Panc1 (cell line): Measurements from ENCODE around the gene PGD. TPM values are rescaled to one million over a fixed set of nuclear protein-coding genes. Genes with fewer than 3 reads are reported as not detected.
"Not testable (repeated sequence)": the region's sequence is repeated elsewhere in the genome, so short reads cannot be mapped to it uniquely, and the experiment has no call there.

Experiments
- ATAC-seq: fragments of 200-7000 bp; cut with Tn5 transposase; 2 replicates; pipeline ENCODE4 v1.9.1; 2020; ENCODE audit warnings: mild to moderate bottlenecking, moderate library complexity
- BruUV-seq: library from RNA; stranded (reverse); fragments of 400-500 nt; replicated peaks from 2 replicates; lab custom pipeline; 2021; lab: Mats Ljungman, UMichigan
- CTCF ChIA-PET: fragments of 300-600 bp; sonication (Branson Sonifier 250); formaldehyde crosslinking; loops from one replicate; lab custom pipeline; 2022; ENCODE audit warnings: antibody characterized with exemption; lab: Charles Lee
- POLR2A ChIA-PET: fragments of 300-600 bp; sonication (Branson Sonifier 250); formaldehyde crosslinking; loops from one replicate; lab custom pipeline; 2022; ENCODE audit warnings: antibody characterized with exemption; lab: Charles Lee
- DNase-seq: peaks from one replicate; pipeline ENCODE4 v3.0.0-alpha.2; 2010; ENCODE audit warnings: low read depth, low spot score
- H3K27ac ChIP-seq: 2 replicates; pipeline ENCODE4 v1.5.1; 2011; ENCODE audit warnings: mild to moderate bottlenecking, low read length, inconsistent platforms
- H3K27me3 ChIP-seq: fragments of 200-500 bp; sonication (Bioruptor generic); 2 replicates; pipeline ENCODE4 v1.6.0; 2014; ENCODE audit warnings: low read length, inconsistent platforms; ENCODE audit not compliant: control insufficient read depth, insufficient read depth
- H3K36me3 ChIP-seq: fragments of 200-500 bp; sonication (Bioruptor generic); 2 replicates; pipeline ENCODE4 v1.5.1; 2014; ENCODE audit warnings: inconsistent platforms, mild to moderate bottlenecking, low read length, moderate library complexity; ENCODE audit not compliant: control insufficient read depth, insufficient read depth
- H3K4me1 ChIP-seq: 2 replicates; pipeline ENCODE4 v1.5.1; 2011; ENCODE audit warnings: inconsistent platforms, mild to moderate bottlenecking, low read length, moderate library complexity; ENCODE audit not compliant: control insufficient read depth, insufficient read depth
- H3K4me3 ChIP-seq, 2 experiments: 2 replicates each; pipeline ENCODE4 v1.5.1; 2011 to 2012; ENCODE audit warnings: low read depth in 2 of 2, low read length in 2 of 2, mild to moderate bottlenecking in 2 of 2, inconsistent platforms in 1 of 2, moderate library complexity in 1 of 2
- H3K9me3 ChIP-seq: fragments of 200-500 bp; sonication (Bioruptor generic); 2 replicates; pipeline ENCODE4 v1.5.1; 2014; ENCODE audit warnings: low read depth, mild to moderate bottlenecking, inconsistent platforms, low read length, moderate library complexity; ENCODE audit not compliant: control insufficient read depth, insufficient read depth
- POLR2AphosphoS5 ChIP-seq: IDR thresholded peaks from 2 replicates; pipeline ENCODE4 v1.6.1; 2012; ENCODE audit warnings: mild to moderate bottlenecking, low read depth, low read length, moderate library complexity
- SIN3A ChIP-seq: IDR thresholded peaks from 2 replicates; pipeline ENCODE4 v1.6.1; 2012; ENCODE audit warnings: low read depth, mild to moderate bottlenecking, low read length, moderate library complexity, borderline replicate concordance; ENCODE audit not compliant: insufficient read depth
- TCF7L2 ChIP-seq: IDR thresholded peaks from 2 replicates; pipeline ENCODE4 v1.6.1; 2011; ENCODE audit warnings: mild to moderate bottlenecking, low read depth, low read length, inconsistent platforms
- in situ Hi-C: cut with HindIII; loops from 2 replicates; pipeline ENCODE4 v1.10.0; 2016; ENCODE audit warnings: low sequenced_read_pairs, low pct_unique_long_range_greater_than_20kb
- intact Hi-C: fragments of 100-400 bp; cut with micrococcal nuclease; formaldehyde crosslinking; loops from one replicate; pipeline ENCODE4 v1.10.0; 2022; ENCODE audit not compliant: unreplicated experiment
- total RNA-seq: library from RNA; stranded (reverse); gene quantifications from one replicate; pipeline ENCODE4 v1.2.1, GENCODE V29; 2021; ENCODE audit not compliant: unreplicated experiment
- TF ChIP-seq, protein P1 (sequence below), 2 experiments: IDR thresholded peaks; 2 replicates each; pipeline ENCODE4 v1.6.1; 2011 to 2012; ENCODE audit warnings: low read depth in 2 of 2, control low read depth in 1 of 2, low read length in 1 of 2, mild to moderate bottlenecking in 1 of 2, moderate library complexity in 1 of 2; ENCODE audit not compliant: insufficient read depth in 1 of 2
- TF ChIP-seq, protein P2 (sequence below): fragments of 450-650 bp; IDR thresholded peaks from 2 replicates; pipeline ENCODE4 v1.5.1; 2017; ENCODE audit warnings: mild to moderate bottlenecking

The PGD gene
- total RNA-seq, 1 experiment from 2014 or later = 158 TPM

DNA sequence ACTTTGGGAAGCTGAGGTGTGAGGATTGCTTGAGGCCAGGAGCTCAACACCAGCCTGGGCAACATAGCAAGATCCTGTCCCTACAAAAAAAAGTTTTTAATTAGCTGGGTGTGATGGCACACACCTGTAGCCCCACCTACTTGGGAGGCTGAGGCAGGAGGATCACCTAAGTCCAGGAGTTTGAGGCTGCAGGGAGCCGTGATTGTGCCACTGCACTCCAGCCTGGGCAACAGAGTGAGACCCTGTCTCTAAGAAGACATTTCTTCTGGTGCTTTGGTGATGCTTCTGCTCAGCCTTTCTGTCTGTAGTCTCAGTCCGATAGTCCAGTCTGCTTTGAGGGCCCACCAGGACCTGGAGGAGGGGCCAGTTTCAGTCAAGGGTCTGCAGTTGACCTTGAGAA, 8.3 kb downstream of the PGD start:
- Histone ChIP-seq H3K4me3 (no peak overlapping the region), H3K4me1 (no peaks in the 10 kb centered on the region), H3K36me3 (peaks cover 22% of the 10 kb centered on the region), H3K27ac (no peak overlapping the region), H3K9me3 (no peaks in the 10 kb centered on the region), H3K27me3 (no peaks in the 10 kb centered on the region)
- in situ Hi-C loops (no loop called here), intact Hi-C loops (no loop called here)
- BruUV-seq = no TSS peak
- CTCF ChIA-PET = interaction anchor here (0.6 kb wide), 1 partner anchor 36 kb away, joined by 3 read pairs; no protein-coding TSS in a partner anchor
- DNase-seq = no peak
- TF ChIP-seq TCF7L2 (no peak), SIN3A (no peak), POLR2AphosphoS5 (no peak)
- TF ChIP-seq, protein P1, sequence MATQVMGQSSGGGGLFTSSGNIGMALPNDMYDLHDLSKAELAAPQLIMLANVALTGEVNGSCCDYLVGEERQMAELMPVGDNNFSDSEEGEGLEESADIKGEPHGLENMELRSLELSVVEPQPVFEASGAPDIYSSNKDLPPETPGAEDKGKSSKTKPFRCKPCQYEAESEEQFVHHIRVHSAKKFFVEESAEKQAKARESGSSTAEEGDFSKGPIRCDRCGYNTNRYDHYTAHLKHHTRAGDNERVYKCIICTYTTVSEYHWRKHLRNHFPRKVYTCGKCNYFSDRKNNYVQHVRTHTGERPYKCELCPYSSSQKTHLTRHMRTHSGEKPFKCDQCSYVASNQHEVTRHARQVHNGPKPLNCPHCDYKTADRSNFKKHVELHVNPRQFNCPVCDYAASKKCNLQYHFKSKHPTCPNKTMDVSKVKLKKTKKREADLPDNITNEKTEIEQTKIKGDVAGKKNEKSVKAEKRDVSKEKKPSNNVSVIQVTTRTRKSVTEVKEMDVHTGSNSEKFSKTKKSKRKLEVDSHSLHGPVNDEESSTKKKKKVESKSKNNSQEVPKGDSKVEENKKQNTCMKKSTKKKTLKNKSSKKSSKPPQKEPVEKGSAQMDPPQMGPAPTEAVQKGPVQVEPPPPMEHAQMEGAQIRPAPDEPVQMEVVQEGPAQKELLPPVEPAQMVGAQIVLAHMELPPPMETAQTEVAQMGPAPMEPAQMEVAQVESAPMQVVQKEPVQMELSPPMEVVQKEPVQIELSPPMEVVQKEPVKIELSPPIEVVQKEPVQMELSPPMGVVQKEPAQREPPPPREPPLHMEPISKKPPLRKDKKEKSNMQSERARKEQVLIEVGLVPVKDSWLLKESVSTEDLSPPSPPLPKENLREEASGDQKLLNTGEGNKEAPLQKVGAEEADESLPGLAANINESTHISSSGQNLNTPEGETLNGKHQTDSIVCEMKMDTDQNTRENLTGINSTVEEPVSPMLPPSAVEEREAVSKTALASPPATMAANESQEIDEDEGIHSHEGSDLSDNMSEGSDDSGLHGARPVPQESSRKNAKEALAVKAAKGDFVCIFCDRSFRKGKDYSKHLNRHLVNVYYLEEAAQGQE (IDR thresholded peaks at IDR 0.05; ENCODE audit: insufficient read depth in 1 of 2, low read depth in 2 of 2, low read length in 1 of 2) = no peak
- TF ChIP-seq, protein P2, sequence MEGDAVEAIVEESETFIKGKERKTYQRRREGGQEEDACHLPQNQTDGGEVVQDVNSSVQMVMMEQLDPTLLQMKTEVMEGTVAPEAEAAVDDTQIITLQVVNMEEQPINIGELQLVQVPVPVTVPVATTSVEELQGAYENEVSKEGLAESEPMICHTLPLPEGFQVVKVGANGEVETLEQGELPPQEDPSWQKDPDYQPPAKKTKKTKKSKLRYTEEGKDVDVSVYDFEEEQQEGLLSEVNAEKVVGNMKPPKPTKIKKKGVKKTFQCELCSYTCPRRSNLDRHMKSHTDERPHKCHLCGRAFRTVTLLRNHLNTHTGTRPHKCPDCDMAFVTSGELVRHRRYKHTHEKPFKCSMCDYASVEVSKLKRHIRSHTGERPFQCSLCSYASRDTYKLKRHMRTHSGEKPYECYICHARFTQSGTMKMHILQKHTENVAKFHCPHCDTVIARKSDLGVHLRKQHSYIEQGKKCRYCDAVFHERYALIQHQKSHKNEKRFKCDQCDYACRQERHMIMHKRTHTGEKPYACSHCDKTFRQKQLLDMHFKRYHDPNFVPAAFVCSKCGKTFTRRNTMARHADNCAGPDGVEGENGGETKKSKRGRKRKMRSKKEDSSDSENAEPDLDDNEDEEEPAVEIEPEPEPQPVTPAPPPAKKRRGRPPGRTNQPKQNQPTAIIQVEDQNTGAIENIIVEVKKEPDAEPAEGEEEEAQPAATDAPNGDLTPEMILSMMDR = no peak
- no peak for ATAC-seq
- POLR2A ChIA-PET = no interaction called here

DNA sequence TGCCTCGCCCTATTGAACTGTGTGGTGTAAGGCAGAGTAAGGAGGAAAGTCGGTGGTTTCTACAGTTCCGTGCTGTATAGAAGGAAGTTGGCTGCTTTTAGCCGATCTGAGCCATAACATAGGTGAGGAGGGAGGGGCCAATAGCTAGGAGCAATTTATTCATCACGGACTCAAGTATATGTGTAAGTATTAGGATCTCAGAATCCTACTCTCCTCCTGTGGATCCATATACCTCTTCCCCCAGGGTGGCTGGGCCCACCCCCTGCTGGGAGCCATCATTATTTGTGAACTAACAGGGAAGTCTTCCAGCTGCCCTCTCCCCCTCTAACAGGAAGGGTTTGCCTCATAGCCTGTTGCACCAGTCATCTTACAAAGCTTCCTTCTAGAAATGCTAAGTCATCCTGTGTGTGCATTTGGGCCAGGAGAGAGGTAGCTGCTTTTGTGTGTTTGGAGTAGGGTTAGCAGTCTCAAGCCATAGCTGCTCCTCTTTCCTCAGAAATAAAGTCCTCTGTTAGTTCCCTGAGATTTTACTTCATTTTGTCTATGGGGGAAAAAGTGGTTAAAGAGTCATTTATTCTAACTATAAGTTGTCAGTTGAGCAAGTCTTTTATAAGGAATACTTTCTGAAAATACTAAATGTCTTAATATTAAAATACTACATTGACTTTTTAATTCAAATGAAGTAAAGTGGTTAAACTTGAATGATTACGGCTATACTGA, 16.5 kb downstream of the PGD start:
- POLR2A ChIA-PET = no interaction called here
- Histone ChIP-seq H3K4me3 (no peak overlapping the region), H3K36me3 (peaks cover 24% of the 10 kb centered on the region), H3K27me3 (no peaks in the 10 kb centered on the region), H3K9me3 (no peaks in the 10 kb centered on the region), H3K27ac (no peak overlapping the region), H3K4me1 (no peaks in the 10 kb centered on the region)
- CTCF ChIA-PET = interaction anchor here (0.7 kb wide), 1 partner anchor 38 kb away, joined by 3 read pairs; no protein-coding TSS in a partner anchor
- BruUV-seq = no TSS peak
- no peak for ATAC-seq
- no peak for DNase-seq
- TF ChIP-seq TCF7L2 = no peak
- intact Hi-C loops (no loop called here), in situ Hi-C loops (no loop called here)

DNA sequence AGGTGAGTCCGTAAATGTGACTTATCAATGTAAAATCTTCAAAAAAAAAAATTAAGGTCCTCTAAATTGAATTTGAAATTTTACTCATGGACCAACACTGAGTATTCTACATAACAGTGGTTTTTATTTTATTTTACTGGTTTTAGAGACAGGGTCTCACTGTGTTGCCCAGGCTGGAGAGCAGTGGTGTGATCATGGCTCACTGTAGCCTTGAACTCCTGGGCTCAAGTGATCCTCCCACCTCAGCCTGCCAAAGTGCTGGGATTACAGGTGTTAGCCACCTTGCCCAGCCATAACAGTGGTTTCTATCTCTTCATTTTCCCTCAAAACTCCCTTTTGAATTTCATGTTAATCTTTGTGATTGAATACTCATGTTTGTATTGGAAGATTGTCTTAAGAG, 17.1 kb downstream of the PGD start:
- POLR2A ChIA-PET, ATAC-seq, H3K27ac ChIP-seq, BruUV-seq, in situ Hi-C loops, H3K9me3 ChIP-seq, H3K27me3 ChIP-seq, H3K4me1 ChIP-seq, DNase-seq, intact Hi-C loops, H3K4me3 ChIP-seq: not testable (repeated sequence)
- CTCF ChIA-PET = interaction anchor here (0.7 kb wide), 1 partner anchor 39 kb away, joined by 3 read pairs; no protein-coding TSS in a partner anchor
- peaks cover 23% of the 10 kb centered on the region for H3K36me3 ChIP-seq

DNA sequence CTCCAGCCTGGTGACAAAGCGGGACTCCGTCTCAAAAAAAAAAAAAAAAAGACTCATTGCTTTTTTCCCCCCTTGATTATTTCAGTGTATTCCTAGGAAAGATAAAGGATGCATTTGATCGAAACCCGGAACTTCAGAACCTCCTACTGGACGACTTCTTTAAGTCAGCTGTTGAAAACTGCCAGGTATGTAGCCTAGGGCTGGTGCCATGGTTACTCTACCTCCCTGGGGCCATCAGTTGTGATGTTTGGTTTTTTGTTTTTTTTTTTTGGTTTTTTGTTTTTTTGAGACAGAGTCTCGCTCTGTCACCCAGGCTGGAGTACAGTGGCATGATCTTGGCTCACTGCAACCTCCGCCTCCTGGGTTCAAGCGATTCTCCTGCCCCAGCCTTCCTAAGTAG, 19.9 kb downstream of the PGD start:
- POLR2A ChIA-PET, DNase-seq, intact Hi-C loops: not testable (repeated sequence)

More for the DNA sequence above, 19.9 kb downstream of the PGD start:
- H3K4me1 ChIP-seq, CTCF ChIA-PET, H3K27me3 ChIP-seq, H3K27ac ChIP-seq, BruUV-seq, ATAC-seq, H3K4me3 ChIP-seq, H3K9me3 ChIP-seq, in situ Hi-C loops: not testable (repeated sequence)
- H3K36me3 ChIP-seq = peaks cover 14% of the 10 kb centered on the region
